Activated naive CD8-positive, alpha-beta T cell treated with anti-CD3 and anti-CD28 coated beads, Interleukin-2, amount 50 U/mL, for 16 hours (primary cell): ENCODE measurements around the gene CAMTA1.

ENCODE experiments used
- DNase-seq: peaks from one replicate; pipeline ENCODE4 v3.0.0-alpha.2; 2020; ENCODE audit warnings: low read depth, low spot score

The CAMTA1 gene

DNA sequence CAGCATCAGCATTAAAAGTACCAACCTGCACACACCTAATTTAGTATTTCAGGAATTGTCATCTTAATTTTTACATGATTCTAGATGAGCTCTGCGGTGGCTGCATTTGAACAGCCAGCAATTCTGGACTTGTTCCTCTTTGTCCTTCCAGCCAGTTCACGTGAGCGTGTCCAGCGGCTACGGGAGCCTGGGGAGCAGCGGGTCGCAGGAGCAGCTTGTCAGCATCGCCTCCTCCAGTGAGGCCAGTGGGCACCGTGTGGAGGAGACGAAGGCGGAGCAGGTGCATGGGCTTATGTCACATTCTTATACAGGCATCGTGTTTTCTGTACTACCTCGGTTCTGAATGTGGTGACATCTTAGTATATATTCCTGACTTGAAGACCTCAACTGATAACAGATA is 1024.5 kb downstream of the CAMTA1 start:
- DNase-seq: no peak

DNA sequence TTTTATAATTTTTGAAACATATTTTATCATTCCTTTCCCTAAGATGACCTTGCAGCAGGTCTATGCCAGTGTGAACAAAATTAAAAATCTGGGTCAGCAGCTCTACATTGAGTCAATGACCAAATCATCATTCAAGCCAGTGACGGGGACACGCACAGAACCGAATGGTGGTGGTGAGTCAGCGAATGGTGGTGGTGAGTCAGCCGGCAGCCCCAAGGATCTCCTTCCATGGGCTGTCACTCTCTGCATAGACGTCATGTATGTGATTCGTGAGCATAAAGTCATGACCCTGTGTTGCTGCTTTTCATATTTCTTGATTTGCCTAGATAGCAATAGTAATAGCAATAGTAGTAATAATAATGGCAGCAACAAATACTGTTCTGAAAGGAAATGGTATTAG is 1025.1 kb downstream of the CAMTA1 start:
- no peak for DNase-seq

DNA sequence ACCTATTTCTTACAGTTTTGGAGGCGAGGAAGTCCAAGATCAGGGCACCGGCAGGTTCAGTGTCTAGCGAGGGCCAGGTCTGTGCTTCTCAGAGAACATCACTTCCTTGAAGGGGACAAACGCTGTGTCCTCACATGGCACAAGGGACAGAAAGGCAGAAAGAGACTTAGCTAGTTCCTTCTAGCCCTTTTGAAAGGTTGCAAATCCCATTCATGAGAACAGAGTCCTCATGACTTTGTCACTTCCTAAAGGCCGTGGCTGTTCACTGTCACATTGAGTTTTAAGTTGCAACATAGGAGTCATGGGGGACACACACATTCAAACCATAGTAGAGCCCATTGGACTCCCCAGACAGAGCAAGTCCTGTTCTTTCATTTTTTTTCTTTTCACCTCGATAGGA is 1026.2 kb downstream of the CAMTA1 start:
- DNase-seq: no peak

- DNase-seq: no peak
Observed at GRCh38 chr1:7813677-7814373, 1028.6 kb downstream of the CAMTA1 start.
